Ishikawa (cell line): ENCODE data around the gene ATP8A2.

ENCODE experiments used
- CEBPB ChIP-seq: IDR thresholded peaks from 2 replicates; pipeline ENCODE4 v1.6.1; 2012
- CREB1 ChIP-seq: IDR thresholded peaks from 2 replicates; pipeline ENCODE4 v1.6.1; 2012; ENCODE audit warnings: low read depth
- EGR1 ChIP-seq: IDR thresholded peaks from 2 replicates; pipeline ENCODE4 v1.6.1; 2012
- EP300 ChIP-seq: IDR thresholded peaks from 2 replicates; pipeline ENCODE4 v1.6.1; 2012; ENCODE audit warnings: borderline replicate concordance
- FOXM1 ChIP-seq: IDR thresholded peaks from 2 replicates; pipeline ENCODE4 v1.6.1; 2012; ENCODE audit warnings: low read depth, borderline replicate concordance
- NFIC ChIP-seq: IDR thresholded peaks from 2 replicates; pipeline ENCODE4 v1.6.1; 2012
- RAD21 ChIP-seq: IDR thresholded peaks from 2 replicates; pipeline ENCODE4 v1.6.1; 2012; ENCODE audit warnings: low read depth
- TAF1 ChIP-seq: IDR thresholded peaks from 2 replicates; pipeline ENCODE4 v1.6.1; 2012; ENCODE audit warnings: low read depth, mild to moderate bottlenecking
- TCF12 ChIP-seq: IDR thresholded peaks from 2 replicates; pipeline ENCODE4 v1.6.1; 2012; ENCODE audit warnings: low read depth
- TEAD4 ChIP-seq: IDR thresholded peaks from 2 replicates; pipeline ENCODE4 v1.6.1; 2012
- YY1 ChIP-seq: IDR thresholded peaks from 2 replicates; pipeline ENCODE4 v1.6.1; 2012; ENCODE audit warnings: low read depth
- ZBTB7A ChIP-seq: IDR thresholded peaks from 2 replicates; pipeline ENCODE4 v1.6.1; 2012; ENCODE audit warnings: low read depth
- TF ChIP-seq, protein P1 (sequence below): IDR thresholded peaks from 2 replicates; pipeline ENCODE4 v1.6.1; 2012; ENCODE audit warnings: low read depth, mild to moderate bottlenecking
- TF ChIP-seq, protein P2 (sequence below): IDR thresholded peaks from 2 replicates; pipeline ENCODE4 v1.6.1; 2012
- TF ChIP-seq, protein P3 (sequence below): IDR thresholded peaks from 2 replicates; pipeline ENCODE4 v1.6.1; 2012

ATP8A2 gene

DNA sequence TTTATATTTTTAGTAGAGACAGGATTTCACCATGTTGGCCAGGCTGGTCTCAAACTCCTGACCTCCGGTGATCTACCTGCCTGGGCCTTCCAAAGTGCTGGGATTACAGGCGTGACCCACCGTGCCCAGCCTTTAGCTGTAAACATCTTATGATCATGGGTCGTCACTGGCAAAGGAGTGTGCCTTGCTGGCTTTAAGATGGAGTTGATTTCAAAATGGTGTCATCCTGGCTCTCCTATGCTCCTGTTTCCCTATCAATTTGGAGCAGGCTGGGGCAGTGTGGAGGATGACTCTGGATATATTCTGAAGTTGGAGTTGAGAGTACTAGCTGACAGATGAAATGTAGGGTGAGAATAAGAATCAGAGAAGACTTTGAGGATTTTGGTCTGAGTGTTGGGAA is 18.4 kb upstream of the ATP8A2 start:
- TF ChIP-seq TAF1 (no peak), CEBPB (no peak), FOXM1 (no peak), EP300 (no peak), CREB1 (no peak), EGR1 (no peak), TCF12 (no peak), YY1 (no peak), TEAD4 (no peak), RAD21 (no peak), NFIC (no peak), ZBTB7A (no peak)
- TF ChIP-seq, protein P1, sequence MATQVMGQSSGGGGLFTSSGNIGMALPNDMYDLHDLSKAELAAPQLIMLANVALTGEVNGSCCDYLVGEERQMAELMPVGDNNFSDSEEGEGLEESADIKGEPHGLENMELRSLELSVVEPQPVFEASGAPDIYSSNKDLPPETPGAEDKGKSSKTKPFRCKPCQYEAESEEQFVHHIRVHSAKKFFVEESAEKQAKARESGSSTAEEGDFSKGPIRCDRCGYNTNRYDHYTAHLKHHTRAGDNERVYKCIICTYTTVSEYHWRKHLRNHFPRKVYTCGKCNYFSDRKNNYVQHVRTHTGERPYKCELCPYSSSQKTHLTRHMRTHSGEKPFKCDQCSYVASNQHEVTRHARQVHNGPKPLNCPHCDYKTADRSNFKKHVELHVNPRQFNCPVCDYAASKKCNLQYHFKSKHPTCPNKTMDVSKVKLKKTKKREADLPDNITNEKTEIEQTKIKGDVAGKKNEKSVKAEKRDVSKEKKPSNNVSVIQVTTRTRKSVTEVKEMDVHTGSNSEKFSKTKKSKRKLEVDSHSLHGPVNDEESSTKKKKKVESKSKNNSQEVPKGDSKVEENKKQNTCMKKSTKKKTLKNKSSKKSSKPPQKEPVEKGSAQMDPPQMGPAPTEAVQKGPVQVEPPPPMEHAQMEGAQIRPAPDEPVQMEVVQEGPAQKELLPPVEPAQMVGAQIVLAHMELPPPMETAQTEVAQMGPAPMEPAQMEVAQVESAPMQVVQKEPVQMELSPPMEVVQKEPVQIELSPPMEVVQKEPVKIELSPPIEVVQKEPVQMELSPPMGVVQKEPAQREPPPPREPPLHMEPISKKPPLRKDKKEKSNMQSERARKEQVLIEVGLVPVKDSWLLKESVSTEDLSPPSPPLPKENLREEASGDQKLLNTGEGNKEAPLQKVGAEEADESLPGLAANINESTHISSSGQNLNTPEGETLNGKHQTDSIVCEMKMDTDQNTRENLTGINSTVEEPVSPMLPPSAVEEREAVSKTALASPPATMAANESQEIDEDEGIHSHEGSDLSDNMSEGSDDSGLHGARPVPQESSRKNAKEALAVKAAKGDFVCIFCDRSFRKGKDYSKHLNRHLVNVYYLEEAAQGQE: no peak
- TF ChIP-seq, protein P2, sequence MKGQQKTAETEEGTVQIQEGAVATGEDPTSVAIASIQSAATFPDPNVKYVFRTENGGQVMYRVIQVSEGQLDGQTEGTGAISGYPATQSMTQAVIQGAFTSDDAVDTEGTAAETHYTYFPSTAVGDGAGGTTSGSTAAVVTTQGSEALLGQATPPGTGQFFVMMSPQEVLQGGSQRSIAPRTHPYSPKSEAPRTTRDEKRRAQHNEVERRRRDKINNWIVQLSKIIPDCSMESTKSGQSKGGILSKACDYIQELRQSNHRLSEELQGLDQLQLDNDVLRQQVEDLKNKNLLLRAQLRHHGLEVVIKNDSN: no peak
- TF ChIP-seq, protein P3, sequence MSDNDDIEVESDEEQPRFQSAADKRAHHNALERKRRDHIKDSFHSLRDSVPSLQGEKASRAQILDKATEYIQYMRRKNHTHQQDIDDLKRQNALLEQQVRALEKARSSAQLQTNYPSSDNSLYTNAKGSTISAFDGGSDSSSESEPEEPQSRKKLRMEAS: no peak

DNA sequence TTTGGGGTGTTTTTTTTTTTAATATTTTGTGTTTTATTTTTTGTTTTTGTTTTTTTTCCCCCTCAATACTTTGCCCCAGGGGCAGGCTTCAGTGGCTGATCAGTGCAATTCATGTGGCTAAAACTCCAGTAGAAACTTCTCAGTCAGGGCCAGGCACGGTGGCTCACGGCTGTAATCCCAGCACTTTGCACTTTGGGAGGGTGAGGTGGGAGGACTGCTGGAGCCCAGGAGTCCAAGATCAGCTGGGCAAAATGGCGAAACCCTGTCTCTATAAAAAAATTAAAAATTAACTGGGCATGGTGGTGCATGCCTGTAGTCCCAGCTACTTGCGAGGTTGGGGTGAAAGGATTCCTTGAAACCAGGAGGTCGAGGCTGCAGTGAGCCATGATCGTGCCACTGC is 17.4 kb upstream of the ATP8A2 start:
- TF ChIP-seq TCF12 (no peak), YY1 (no peak), CREB1 (no peak), NFIC (no peak), ZBTB7A (no peak), RAD21 (no peak)

DNA sequence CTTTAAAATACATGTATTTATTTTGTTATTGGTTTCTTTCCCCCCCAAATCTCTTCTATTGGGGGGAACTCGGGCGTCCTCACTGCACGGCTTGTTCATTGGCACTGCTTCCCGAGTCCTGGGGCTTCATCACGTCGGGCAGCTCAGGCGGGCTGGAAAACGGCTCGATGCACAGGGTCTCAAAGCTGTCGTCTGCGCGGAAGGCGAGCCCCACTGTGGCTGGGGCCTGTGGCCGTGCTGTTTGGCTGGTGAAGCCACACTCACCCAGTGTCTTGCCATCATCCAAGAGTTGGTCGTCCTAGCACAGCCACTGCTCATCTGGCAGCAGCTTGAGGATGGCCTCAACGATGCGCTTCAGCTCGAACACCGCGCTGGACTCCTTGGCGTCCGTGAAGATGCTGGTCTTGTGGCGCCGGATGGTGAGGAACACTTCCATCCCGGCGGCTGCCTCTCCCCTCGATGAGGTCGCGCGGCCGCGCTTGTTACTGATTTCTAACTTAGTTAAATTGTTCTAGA is 6.0 kb upstream of the ATP8A2 start:
- no peak for TF ChIP-seq NFIC
- no peak for TF ChIP-seq CREB1
- TF ChIP-seq, protein P3: no peak
- TF ChIP-seq CEBPB: no peak
- no peak for TF ChIP-seq TEAD4
- no peak for TF ChIP-seq FOXM1
- no peak for TF ChIP-seq EGR1
- TF ChIP-seq TCF12: no peak
- TF ChIP-seq EP300: no peak
- TF ChIP-seq, protein P2: no peak
- TF ChIP-seq YY1: no peak
- no peak for TF ChIP-seq ZBTB7A
- no peak for TF ChIP-seq RAD21
- no peak for TF ChIP-seq TAF1
- TF ChIP-seq, protein P1: no peak

DNA sequence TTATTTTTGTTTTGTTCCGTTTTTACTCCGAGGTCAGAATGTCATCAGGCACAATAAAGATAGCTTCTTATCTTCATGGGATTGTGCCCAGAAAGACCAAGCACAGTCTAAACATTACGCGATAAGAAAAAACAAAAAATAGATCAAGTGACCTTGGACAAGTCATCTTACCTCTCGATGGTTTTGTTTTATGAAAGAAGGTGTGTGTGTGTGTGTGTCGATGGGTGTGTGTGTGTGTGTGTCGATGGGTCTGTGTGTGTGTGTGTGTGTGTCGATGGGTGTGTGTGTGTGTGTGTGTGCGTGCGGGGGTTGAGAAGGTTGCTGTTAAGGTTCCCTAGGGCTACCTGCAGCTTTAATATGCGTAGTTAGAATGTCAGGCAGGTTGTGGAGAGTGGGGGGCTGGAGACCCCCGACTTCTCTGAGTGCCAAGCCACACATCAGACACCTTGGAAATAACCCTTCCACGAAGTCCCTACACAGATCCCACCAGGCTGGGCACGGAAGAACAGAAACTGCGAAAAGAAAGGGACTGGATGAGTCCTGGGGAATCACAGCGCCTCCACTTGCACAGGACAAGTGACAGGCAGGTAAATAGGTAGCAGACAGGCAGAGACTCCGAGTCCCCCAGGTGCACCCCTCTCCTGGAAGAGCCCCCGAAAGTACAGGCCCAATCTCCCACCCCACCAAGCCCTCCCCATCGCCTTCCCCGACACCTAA is 458 bp upstream of the ATP8A2 start:
- TF ChIP-seq CREB1 (no peak), TAF1 (no peak), TCF12 (no peak), FOXM1 (no peak), CEBPB (no peak)
- TF ChIP-seq, protein P2: no peak

DNA sequence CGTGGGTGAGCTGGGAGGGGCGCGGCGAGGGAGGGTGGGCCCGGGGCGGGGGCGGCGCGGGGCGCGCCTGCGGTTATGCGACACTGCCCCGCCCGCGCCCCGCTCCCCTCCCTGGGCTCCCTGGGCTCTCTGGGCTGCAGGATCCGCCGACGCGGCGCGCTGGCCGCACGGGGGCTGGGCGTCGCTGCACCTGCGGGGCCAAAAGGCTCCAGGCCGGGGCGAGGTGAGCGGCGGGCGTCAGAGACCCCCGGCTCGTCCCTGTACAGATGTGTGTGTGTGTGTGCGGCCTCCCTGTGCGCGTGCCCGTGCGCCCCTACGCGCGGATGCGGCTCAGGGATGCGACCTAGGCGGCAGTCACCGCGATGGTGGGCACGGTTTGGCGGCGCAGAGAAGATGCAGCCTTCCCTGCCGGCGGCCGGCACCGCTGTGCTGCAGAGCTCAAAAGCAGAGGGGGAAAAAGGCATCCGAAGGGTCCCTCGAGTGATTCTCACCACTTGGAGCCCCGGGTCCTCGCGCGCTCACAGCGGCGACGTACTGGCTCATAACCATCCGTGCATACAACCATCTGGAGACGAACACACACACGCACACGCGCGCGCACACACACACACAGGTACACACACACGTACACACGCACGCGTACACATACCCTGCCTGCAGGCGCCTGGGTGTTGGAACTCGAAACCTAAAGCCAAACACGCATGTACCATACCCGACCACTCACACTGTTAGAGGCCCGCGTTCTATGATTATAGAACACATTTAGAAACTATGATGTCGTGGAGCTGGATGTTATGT is 709 bp downstream of the ATP8A2 start:
- TF ChIP-seq EP300 (no peak), TAF1 (no peak), YY1 (no peak), TEAD4 (no peak), EGR1 (no peak), FOXM1 (no peak), CEBPB (no peak)
- TF ChIP-seq, protein P3: no peak
- TF ChIP-seq, protein P2: no peak
